Measurements from ENCODE around the gene OR52E4. TPM values are rescaled to one million over a fixed set of nuclear protein-coding genes. Genes with fewer than 3 reads are reported as not detected.

OR52E4 gene
- total and polyA plus RNA-seq, 2 of the 13 experiments (the other 11 are each of a cell fraction or from before 2014, with no cell fraction given), result not detected

DNA sequence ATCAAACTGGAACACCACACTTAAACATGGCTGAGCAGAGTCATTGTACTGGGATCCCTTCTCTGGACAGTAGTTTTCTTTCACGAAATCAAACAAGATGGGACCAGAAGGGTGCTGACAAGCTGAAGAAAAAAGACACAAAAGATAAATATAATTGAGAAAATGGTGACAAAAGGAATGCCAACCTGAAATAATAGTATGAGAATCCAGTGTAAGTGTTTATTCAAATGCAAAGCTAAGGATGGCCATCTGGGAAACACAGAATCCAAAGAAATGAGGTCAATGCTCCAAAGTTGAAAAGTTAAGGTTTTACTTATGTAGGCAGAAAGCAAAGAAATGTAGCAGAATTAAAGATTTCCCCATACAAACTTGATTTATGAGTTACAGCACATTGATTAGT is 7.2 kb downstream of the OR52E4 start (continued):
- TF ChIP-seq, protein P1, sequence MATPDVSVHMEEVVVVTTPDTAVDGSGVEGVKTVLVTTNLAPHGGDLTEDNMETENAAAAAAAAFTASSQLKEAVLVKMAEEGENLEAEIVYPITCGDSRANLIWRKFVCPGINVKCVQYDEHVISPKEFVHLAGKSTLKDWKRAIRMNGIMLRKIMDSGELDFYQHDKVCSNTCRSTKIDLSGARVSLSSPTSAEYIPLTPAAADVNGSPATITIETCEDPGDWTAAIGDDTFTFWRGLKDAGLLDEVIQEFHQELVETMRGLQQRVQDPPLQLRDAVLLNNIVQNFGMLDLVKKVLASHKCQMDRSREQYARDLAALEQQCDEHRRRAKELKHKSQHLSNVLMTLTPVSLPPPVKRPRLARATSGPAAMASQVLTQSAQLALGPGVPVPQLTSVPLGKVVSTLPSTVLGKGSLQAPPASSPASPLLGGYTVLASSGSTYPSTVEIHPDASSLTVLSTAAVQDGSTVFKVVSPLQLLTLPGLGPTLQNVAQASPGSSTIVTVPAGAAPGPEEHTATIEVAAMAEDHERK (CRISPR knock-in tag; IDR thresholded peaks at IDR 0.05; ENCODE audit: low read depth), result no peak
- TF ChIP-seq HIVEP1 (CRISPR knock-in tag; IDR thresholded peaks at IDR 0.05), result no peak
- TF ChIP-seq ZSCAN22 (CRISPR knock-in tag; IDR thresholded peaks at IDR 0.05), result no peak
- no peak for TF ChIP-seq ZNF3 (CRISPR knock-in tag; IDR thresholded peaks at IDR 0.05)
- no peak for TF ChIP-seq NFE2 (CRISPR knock-in tag; IDR thresholded peaks at IDR 0.05)

DNA sequence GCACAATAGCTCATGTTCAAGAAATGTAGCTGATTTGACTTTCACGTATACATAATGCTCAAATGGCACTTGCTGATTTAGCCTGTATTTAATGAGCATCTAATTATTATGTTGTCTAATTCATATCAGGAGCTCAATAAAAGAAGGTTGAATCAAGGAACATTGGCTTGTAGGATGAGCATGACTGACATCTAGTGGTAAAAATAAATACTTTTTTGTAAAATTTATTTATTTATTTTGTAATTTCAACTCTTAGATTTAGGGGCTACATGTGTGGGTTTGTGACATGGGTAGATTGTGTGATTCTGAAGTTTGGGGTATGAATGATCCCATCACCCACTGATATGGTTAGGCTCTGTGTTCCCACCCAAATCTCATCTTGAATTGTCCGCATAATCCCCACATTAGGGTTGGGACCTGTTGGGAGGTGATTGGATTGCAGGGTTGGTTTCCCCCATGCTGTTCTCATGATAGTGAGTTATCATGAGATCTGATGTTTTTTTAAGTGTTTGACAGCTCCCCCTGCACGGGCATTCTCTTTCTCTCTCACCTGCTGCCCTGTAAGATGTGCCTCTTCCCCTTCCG is 10.9 kb downstream of the OR52E4 start:
- DNase-seq (ENCODE audit: low spot score), result no peak
- Histone ChIP-seq H2AFZ (ENCODE audit: low read length) (no peak overlapping the region), H3K27ac (ENCODE audit: extremely low read length, insufficient read depth, low read length) (no peak overlapping the region), H3K79me2 (ENCODE audit: insufficient read depth, low read length) (no peaks in the 10 kb centered on the region), H3K9ac (ENCODE audit: insufficient read depth, low read depth, low read length) (no peak overlapping the region), H3K36me3 (replicated peaks in 1 of 2; ENCODE audit: control insufficient read depth in 1 of 2, insufficient read depth in 2 of 2, low read length in 2 of 2) (no peaks in the 10 kb centered on the region), H3K27me3 (ENCODE audit: control insufficient read depth in 1 of 2, insufficient read depth in 2 of 2, low read length in 2 of 2) (no peaks in the 10 kb centered on the region), H3K4me1 (ENCODE audit: insufficient read depth, low read length) (no peaks in the 10 kb centered on the region), H3K4me3 (replicated peaks in 1 of 3; ENCODE audit: insufficient read depth in 1 of 3, low read depth in 2 of 3, low read length in 3 of 3) (no peak overlapping the region), H4K20me1 (ENCODE audit: insufficient read depth, low read length) (no peaks in the 10 kb centered on the region), H3K4me2 (ENCODE audit: low read depth, low read length) (no peak overlapping the region), H3K9me3 (ENCODE audit: low read length) (no peaks in the 10 kb centered on the region)
- no peak for FAIRE-seq
- WGBS (ENCODE audit: low lambda C conversion rate), result 49% methylated on average over 4 of the region's 4 CpGs
- ATAC-seq, result no peak
- intact Hi-C loops (cut with micrococcal nuclease; ENCODE audit: unreplicated experiment), result no loop called here
- in situ Hi-C loops (cut with HindIII; ENCODE audit: extremely low pct_ligation_motif_present, low pct_unique_long_range_greater_than_20kb), result no loop called here
- TF ChIP-seq DNMT1 (CRISPR knock-in tag; IDR thresholded peaks at IDR 0.05) (no peak), ZNF605 (CRISPR knock-in tag; IDR thresholded peaks at IDR 0.05) (no peak), NFKB2 (CRISPR knock-in tag; IDR thresholded peaks at IDR 0.05; ENCODE audit: borderline replicate concordance) (no peak), ARNT (IDR thresholded peaks at IDR 0.05) (no peak), KDM6A (CRISPR knock-in tag; IDR thresholded peaks at IDR 0.05; ENCODE audit: low read depth) (no peak), ZZZ3 (CRISPR knock-in tag; IDR thresholded peaks at IDR 0.05; ENCODE audit: borderline replicate concordance) (no peak), RFXANK (CRISPR knock-in tag; IDR thresholded peaks at IDR 0.05) (no peak)
- TF ChIP-seq, protein P2, sequence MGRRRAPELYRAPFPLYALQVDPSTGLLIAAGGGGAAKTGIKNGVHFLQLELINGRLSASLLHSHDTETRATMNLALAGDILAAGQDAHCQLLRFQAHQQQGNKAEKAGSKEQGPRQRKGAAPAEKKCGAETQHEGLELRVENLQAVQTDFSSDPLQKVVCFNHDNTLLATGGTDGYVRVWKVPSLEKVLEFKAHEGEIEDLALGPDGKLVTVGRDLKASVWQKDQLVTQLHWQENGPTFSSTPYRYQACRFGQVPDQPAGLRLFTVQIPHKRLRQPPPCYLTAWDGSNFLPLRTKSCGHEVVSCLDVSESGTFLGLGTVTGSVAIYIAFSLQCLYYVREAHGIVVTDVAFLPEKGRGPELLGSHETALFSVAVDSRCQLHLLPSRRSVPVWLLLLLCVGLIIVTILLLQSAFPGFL (CRISPR knock-in tag; IDR thresholded peaks at IDR 0.05), result no peak
- TF ChIP-seq, protein P3, sequence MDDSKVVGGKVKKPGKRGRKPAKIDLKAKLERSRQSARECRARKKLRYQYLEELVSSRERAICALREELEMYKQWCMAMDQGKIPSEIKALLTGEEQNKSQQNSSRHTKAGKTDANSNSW (CRISPR knock-in tag; IDR thresholded peaks at IDR 0.05; ENCODE audit: borderline replicate concordance), result no peak
- TF ChIP-seq, protein P4, sequence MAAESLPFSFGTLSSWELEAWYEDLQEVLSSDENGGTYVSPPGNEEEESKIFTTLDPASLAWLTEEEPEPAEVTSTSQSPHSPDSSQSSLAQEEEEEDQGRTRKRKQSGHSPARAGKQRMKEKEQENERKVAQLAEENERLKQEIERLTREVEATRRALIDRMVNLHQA (CRISPR knock-in tag; IDR thresholded peaks at IDR 0.05), result no peak
- BruUV-seq (replicated peaks), result no TSS peak
- CTCF ChIA-PET (ENCODE audit: low intra/inter-chr PET ratio, low total read pairs), result no interaction called here
- POLR2A ChIA-PET, result no interaction called here

All from HepG2 (cell line).